ENCODE measurements around the gene HAUS7.

- TF ChIP-seq, protein P1, sequence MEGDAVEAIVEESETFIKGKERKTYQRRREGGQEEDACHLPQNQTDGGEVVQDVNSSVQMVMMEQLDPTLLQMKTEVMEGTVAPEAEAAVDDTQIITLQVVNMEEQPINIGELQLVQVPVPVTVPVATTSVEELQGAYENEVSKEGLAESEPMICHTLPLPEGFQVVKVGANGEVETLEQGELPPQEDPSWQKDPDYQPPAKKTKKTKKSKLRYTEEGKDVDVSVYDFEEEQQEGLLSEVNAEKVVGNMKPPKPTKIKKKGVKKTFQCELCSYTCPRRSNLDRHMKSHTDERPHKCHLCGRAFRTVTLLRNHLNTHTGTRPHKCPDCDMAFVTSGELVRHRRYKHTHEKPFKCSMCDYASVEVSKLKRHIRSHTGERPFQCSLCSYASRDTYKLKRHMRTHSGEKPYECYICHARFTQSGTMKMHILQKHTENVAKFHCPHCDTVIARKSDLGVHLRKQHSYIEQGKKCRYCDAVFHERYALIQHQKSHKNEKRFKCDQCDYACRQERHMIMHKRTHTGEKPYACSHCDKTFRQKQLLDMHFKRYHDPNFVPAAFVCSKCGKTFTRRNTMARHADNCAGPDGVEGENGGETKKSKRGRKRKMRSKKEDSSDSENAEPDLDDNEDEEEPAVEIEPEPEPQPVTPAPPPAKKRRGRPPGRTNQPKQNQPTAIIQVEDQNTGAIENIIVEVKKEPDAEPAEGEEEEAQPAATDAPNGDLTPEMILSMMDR (IDR thresholded peaks at IDR 0.05), result no peak
- TF ChIP-seq POLR2A (IDR thresholded peaks at IDR 0.05), result no peak
Measured at GRCh38 chrX:153514259-153514658, 43.9 kb upstream of the HAUS7 start.

Measured in thyroid gland (tissue), 4 donors.